NCI-H1105 treated with DMSO at 0.1 percent for 48 hours (cell line): ENCODE data around the gene COLQ.
"Not testable (repeated sequence)": the region's sequence is repeated elsewhere in the genome, so short reads cannot be mapped to it uniquely, and the experiment has no call there.

Experiments
- DNase-seq: peaks from one replicate; lab custom pipeline; 2025; lab: John Stamatoyannopoulos, UW

COLQ gene

DNA sequence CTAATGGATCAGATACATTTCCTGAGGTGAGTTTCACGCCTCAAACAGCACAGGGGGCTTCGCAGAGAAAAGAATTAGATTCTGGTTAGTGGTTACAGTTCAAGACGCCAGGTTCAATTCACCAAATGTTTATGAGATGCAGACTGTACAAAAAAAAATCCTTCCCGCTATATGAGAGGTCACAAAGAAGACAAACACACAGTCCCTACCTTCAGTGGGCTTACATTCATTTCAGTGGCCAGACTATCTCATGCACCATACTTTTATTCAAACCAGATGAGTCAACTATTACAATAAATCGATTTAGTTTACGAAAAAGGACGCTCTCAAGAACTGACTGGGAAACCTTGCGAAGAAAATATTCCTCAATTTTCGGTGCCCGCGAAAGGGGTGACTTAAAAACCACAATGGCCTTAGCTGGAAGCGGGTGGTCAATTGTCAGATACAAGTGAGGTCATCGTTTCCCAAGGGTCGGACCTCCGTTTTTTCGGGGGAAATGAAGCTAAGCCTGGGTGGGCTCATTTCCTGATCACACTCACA is 94.9 kb downstream of the COLQ start:
- no peak for DNase-seq

DNA sequence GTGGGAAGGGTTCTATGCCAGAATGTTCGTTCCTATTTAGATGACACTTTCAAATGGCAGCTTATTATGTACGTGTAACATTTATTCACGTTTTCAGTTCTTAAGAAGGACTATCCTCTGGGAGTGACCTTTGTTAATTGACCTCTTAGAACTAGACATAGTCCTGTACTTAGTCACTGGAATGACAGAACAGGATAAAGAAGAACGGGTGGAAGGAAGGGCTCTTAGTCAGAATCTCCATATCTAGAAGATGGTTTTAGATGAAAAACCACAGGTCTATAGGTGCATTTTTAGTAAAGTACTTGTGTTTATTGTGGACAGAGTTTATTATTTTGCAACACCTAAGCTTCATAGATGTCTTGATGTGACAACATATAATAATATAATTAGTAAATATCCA is 100.6 kb downstream of the COLQ start:
- DNase-seq: no peak

- DNase-seq: not testable (repeated sequence)
Observed at GRCh38 chr3:15410966-15411365, 110.5 kb downstream of the COLQ start.

GRCh38 chr3:15409774-15410173 is 111.7 kb downstream of the COLQ start:
- no peak for DNase-seq

DNA sequence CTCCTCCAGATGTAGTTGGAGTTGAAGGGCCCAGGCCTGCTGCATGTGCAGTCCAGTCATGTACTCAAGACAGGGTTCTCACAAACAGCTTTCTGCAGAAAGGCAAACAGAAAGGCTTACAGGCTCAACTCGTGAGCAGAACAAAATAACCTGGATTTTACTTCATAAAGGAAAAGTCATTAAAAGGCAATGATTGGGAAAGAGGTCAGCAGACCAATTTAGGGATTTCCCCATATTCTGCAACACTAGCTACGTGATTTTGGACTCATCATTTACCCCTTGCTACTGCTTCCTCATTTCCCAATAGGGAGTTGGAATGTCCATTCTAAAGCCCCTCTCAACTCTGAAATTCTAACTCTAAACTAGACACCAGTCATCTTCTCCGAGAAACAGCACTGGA is 112.3 kb downstream of the COLQ start:
- no peak for DNase-seq

DNA sequence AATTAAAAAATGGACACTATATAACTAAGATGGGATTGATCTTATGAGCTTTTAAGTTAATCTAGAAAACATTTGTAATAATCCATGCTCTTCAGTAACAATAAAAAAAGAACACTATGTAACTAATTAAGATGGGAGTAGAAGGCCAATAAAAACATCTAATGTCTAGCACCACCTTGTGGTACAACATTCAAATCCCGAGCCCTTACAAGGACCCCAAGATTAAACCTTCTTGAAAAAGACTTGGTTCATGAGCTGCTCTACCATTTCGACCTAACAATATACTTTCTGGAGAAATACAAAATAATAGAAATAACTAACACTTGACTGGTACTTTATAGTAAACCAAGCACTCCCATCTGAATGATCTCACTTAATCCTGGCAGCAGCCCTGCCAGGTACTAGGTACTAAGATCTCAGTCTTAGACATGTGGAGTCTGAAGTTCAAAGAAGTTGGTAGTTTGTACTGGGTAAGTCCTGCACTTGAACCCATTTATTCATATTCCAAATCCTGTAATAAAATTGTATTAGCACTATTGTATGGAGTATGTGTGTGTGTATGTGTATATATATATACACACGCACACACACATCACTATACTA is 116.0 kb downstream of the COLQ start:
- DNase-seq: peak; percentile 42

GRCh38 chr3:15404767-15405166 is 116.7 kb downstream of the COLQ start:
- no peak for DNase-seq

DNA sequence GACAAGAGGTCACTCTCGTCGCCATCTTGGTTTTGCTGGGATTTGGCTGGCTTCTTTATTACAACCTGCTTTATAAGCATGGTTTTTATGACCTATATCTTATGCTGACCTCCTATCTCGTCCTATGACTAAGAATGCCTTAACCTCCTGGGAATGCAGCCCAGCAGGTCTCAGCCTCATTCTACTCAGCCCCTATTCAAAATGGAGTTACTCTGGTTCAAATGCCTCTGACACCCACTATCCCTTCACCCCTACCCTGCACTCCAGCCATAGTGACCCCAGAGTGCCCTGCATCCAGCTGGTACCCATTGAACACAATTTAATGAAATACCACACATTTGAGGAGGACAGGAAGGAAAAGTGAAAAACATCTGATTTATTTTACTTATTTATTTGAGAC is 117.5 kb downstream of the COLQ start:
- DNase-seq: no peak

DNA sequence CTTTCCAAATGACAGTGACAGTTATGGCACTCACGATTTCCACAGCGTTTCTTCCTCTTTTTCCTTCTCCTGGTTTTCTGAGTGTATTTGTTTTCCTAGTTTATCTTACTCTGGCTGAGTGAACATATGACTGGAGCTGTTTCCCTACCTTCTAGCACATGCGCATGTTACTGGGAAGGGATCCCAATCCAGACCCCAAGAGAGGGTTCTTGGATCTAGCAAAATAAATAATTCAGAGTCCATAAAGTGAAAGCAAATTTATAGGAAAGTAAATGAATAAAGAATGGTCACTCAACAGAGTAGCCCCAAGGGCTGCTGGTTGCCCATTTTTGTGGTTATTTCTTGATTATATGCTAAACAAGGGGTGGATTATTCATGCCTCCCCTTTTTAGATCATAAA is 118.0 kb downstream of the COLQ start:
- DNase-seq: no peak

DNA sequence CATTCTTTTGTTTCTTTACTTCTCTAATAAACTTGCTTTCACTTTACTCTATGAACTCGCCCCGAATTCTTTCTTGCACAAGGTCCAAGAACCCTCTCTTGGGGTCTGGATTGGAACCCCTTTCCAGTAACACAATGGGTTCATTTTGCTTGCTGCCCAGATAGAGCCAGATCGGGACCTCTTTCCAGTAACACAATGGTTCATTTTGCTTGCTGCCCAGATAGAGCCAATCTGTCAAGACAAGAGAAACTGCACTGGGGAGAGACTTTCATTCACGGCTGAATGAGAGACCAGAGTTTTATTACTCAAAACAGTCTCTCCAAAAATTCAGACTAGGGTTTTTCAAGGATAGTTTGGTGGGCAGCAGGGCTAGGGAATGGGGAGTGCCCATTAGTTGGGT is 119.6 kb downstream of the COLQ start:
- DNase-seq: no peak
